ENCODE measurements around the gene CUBN. TPM values are rescaled to one million over a fixed set of nuclear protein-coding genes. Genes with fewer than 3 reads are reported as not detected.

The CUBN gene
- total RNA-seq, 1 experiment from 2014 or later, result 0.46 TPM

DNA sequence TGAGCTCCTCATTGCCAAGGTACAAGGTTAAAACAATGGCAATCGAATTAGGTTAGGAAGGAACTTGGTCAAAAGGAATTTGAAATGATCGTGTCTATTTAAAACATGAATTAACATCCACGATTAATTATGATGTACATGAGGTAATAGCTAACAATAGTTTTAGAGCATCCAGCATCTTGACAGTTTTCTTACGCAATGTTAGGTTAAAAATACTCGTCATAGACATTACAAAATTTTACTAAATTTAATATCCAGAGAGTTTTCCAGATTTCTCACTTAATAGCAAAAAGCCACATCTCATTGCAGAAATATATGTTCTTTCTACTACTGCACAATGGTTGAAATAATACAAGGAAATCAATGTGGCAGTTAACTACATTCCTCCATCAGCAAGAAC lies 22.6 kb downstream of the CUBN start (continued):
- TF ChIP-seq, protein P1, sequence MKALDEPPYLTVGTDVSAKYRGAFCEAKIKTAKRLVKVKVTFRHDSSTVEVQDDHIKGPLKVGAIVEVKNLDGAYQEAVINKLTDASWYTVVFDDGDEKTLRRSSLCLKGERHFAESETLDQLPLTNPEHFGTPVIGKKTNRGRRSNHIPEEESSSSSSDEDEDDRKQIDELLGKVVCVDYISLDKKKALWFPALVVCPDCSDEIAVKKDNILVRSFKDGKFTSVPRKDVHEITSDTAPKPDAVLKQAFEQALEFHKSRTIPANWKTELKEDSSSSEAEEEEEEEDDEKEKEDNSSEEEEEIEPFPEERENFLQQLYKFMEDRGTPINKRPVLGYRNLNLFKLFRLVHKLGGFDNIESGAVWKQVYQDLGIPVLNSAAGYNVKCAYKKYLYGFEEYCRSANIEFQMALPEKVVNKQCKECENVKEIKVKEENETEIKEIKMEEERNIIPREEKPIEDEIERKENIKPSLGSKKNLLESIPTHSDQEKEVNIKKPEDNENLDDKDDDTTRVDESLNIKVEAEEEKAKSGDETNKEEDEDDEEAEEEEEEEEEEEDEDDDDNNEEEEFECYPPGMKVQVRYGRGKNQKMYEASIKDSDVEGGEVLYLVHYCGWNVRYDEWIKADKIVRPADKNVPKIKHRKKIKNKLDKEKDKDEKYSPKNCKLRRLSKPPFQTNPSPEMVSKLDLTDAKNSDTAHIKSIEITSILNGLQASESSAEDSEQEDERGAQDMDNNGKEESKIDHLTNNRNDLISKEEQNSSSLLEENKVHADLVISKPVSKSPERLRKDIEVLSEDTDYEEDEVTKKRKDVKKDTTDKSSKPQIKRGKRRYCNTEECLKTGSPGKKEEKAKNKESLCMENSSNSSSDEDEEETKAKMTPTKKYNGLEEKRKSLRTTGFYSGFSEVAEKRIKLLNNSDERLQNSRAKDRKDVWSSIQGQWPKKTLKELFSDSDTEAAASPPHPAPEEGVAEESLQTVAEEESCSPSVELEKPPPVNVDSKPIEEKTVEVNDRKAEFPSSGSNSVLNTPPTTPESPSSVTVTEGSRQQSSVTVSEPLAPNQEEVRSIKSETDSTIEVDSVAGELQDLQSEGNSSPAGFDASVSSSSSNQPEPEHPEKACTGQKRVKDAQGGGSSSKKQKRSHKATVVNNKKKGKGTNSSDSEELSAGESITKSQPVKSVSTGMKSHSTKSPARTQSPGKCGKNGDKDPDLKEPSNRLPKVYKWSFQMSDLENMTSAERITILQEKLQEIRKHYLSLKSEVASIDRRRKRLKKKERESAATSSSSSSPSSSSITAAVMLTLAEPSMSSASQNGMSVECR (CRISPR knock-in tag; IDR thresholded peaks at IDR 0.05; ENCODE audit: borderline replicate concordance), result no peak
- TF ChIP-seq NFE2L1 (CRISPR knock-in tag; IDR thresholded peaks at IDR 0.05), result no peak
- TF ChIP-seq GTF2I (CRISPR knock-in tag; conservative IDR thresholded peaks at IDR 0.05), result no peak
- TF ChIP-seq, protein P2, sequence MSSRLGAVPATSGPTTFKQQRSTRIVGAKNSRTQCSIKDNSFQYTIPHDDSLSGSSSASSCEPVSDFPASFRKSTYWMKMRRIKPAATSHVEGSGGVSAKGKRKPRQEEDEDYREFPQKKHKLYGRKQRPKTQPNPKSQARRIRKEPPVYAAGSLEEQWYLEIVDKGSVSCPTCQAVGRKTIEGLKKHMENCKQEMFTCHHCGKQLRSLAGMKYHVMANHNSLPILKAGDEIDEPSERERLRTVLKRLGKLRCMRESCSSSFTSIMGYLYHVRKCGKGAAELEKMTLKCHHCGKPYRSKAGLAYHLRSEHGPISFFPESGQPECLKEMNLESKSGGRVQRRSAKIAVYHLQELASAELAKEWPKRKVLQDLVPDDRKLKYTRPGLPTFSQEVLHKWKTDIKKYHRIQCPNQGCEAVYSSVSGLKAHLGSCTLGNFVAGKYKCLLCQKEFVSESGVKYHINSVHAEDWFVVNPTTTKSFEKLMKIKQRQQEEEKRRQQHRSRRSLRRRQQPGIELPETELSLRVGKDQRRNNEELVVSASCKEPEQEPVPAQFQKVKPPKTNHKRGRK (CRISPR knock-in tag; IDR thresholded peaks at IDR 0.05; ENCODE audit: borderline replicate concordance), result no peak
- TF ChIP-seq, protein P3, sequence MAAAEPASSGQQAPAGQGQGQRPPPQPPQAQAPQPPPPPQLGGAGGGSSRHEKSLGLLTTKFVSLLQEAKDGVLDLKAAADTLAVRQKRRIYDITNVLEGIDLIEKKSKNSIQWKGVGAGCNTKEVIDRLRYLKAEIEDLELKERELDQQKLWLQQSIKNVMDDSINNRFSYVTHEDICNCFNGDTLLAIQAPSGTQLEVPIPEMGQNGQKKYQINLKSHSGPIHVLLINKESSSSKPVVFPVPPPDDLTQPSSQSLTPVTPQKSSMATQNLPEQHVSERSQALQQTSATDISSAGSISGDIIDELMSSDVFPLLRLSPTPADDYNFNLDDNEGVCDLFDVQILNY (CRISPR knock-in tag; IDR thresholded peaks at IDR 0.05), result no peak
- TF ChIP-seq, protein P4, sequence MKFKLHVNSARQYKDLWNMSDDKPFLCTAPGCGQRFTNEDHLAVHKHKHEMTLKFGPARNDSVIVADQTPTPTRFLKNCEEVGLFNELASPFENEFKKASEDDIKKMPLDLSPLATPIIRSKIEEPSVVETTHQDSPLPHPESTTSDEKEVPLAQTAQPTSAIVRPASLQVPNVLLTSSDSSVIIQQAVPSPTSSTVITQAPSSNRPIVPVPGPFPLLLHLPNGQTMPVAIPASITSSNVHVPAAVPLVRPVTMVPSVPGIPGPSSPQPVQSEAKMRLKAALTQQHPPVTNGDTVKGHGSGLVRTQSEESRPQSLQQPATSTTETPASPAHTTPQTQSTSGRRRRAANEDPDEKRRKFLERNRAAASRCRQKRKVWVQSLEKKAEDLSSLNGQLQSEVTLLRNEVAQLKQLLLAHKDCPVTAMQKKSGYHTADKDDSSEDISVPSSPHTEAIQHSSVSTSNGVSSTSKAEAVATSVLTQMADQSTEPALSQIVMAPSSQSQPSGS (CRISPR knock-in tag; IDR thresholded peaks at IDR 0.05; ENCODE audit: borderline replicate concordance, low read depth), result no peak
- no peak for TF ChIP-seq FOXP1 (CRISPR knock-in tag; IDR thresholded peaks at IDR 0.05; ENCODE audit: borderline replicate concordance)
- TF ChIP-seq, protein P5, sequence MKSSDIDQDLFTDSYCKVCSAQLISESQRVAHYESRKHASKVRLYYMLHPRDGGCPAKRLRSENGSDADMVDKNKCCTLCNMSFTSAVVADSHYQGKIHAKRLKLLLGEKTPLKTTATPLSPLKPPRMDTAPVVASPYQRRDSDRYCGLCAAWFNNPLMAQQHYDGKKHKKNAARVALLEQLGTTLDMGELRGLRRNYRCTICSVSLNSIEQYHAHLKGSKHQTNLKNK (CRISPR knock-in tag; IDR thresholded peaks at IDR 0.05), result no peak
- TF ChIP-seq FOXK1 (CRISPR knock-in tag; IDR thresholded peaks at IDR 0.05), result no peak

DNA sequence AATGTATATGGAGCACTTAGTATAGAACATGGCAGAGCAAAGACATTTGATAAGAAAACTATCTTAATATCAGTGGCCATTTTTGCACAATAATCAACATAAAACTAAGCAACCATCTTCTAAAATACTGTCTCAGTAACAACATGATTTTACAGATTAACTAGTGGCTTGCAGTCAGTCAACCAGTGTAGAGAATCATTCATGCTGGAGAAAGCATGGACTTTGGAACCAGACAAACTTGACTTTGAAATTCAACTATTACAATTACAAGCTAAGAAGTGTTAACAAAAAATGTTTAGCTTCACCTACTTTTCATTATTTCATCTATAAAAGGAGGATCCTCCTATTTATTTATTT lies 27.7 kb downstream of the CUBN start:
- POLR2A ChIA-PET, result no interaction called here
- H3K4me1 Mint-ChIP-seq, result no peaks in the 10 kb centered on the region
- ATAC-seq (no peak), DNase-seq (ENCODE audit: low spot score) (no peak)
- H3K27me3 Mint-ChIP-seq (ENCODE audit: low read depth), result no peaks in the 10 kb centered on the region
- no peak overlapping the region for H3K27ac Mint-ChIP-seq
- H3K9me3 Mint-ChIP-seq, result no peaks in the 10 kb centered on the region
- no peak overlapping the region for H3K4me3 Mint-ChIP-seq
- CTCF ChIA-PET, result no interaction called here
- H3K36me3 Mint-ChIP-seq, result no peaks in the 10 kb centered on the region
- TF ChIP-seq, protein P6, sequence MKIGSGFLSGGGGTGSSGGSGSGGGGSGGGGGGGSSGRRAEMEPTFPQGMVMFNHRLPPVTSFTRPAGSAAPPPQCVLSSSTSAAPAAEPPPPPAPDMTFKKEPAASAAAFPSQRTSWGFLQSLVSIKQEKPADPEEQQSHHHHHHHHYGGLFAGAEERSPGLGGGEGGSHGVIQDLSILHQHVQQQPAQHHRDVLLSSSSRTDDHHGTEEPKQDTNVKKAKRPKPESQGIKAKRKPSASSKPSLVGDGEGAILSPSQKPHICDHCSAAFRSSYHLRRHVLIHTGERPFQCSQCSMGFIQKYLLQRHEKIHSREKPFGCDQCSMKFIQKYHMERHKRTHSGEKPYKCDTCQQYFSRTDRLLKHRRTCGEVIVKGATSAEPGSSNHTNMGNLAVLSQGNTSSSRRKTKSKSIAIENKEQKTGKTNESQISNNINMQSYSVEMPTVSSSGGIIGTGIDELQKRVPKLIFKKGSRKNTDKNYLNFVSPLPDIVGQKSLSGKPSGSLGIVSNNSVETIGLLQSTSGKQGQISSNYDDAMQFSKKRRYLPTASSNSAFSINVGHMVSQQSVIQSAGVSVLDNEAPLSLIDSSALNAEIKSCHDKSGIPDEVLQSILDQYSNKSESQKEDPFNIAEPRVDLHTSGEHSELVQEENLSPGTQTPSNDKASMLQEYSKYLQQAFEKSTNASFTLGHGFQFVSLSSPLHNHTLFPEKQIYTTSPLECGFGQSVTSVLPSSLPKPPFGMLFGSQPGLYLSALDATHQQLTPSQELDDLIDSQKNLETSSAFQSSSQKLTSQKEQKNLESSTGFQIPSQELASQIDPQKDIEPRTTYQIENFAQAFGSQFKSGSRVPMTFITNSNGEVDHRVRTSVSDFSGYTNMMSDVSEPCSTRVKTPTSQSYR (CRISPR knock-in tag; IDR thresholded peaks at IDR 0.05), result no peak
- TF ChIP-seq GRHL2 (CRISPR knock-in tag; IDR thresholded peaks at IDR 0.05; ENCODE audit: insufficient replicate concordance, severe bottlenecking), result no peak
- TF ChIP-seq GABPB1 (CRISPR knock-in tag; IDR thresholded peaks at IDR 0.05), result no peak
- TF ChIP-seq, protein P7, sequence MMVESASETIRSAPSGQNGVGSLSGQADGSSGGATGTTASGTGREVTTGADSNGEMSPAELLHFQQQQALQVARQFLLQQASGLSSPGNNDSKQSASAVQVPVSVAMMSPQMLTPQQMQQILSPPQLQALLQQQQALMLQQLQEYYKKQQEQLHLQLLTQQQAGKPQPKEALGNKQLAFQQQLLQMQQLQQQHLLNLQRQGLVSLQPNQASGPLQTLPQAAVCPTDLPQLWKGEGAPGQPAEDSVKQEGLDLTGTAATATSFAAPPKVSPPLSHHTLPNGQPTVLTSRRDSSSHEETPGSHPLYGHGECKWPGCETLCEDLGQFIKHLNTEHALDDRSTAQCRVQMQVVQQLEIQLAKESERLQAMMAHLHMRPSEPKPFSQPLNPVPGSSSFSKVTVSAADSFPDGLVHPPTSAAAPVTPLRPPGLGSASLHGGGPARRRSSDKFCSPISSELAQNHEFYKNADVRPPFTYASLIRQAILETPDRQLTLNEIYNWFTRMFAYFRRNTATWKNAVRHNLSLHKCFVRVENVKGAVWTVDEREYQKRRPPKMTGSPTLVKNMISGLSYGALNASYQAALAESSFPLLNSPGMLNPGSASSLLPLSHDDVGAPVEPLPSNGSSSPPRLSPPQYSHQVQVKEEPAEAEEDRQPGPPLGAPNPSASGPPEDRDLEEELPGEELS (CRISPR knock-in tag; IDR thresholded peaks at IDR 0.05), result no peak
- no peak for TF ChIP-seq RELA (CRISPR knock-in tag; IDR thresholded peaks at IDR 0.05; ENCODE audit: borderline replicate concordance)
- no peak for TF ChIP-seq FOXP1 (CRISPR knock-in tag; IDR thresholded peaks at IDR 0.05; ENCODE audit: borderline replicate concordance)
- no peak for TF ChIP-seq NFE2L1 (CRISPR knock-in tag; IDR thresholded peaks at IDR 0.05)
- TF ChIP-seq, protein P8, sequence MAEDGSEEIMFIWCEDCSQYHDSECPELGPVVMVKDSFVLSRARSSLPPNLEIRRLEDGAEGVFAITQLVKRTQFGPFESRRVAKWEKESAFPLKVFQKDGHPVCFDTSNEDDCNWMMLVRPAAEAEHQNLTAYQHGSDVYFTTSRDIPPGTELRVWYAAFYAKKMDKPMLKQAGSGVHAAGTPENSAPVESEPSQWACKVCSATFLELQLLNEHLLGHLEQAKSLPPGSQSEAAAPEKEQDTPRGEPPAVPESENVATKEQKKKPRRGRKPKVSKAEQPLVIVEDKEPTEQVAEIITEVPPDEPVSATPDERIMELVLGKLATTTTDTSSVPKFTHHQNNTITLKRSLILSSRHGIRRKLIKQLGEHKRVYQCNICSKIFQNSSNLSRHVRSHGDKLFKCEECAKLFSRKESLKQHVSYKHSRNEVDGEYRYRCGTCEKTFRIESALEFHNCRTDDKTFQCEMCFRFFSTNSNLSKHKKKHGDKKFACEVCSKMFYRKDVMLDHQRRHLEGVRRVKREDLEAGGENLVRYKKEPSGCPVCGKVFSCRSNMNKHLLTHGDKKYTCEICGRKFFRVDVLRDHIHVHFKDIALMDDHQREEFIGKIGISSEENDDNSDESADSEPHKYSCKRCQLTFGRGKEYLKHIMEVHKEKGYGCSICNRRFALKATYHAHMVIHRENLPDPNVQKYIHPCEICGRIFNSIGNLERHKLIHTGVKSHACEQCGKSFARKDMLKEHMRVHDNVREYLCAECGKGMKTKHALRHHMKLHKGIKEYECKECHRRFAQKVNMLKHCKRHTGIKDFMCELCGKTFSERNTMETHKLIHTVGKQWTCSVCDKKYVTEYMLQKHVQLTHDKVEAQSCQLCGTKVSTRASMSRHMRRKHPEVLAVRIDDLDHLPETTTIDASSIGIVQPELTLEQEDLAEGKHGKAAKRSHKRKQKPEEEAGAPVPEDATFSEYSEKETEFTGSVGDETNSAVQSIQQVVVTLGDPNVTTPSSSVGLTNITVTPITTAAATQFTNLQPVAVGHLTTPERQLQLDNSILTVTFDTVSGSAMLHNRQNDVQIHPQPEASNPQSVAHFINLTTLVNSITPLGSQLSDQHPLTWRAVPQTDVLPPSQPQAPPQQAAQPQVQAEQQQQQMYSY (CRISPR knock-in tag; IDR thresholded peaks at IDR 0.05), result no peak
- no peak for TF ChIP-seq ZBTB21 (CRISPR knock-in tag; IDR thresholded peaks at IDR 0.05; ENCODE audit: borderline replicate concordance)
- TF ChIP-seq, protein P9, sequence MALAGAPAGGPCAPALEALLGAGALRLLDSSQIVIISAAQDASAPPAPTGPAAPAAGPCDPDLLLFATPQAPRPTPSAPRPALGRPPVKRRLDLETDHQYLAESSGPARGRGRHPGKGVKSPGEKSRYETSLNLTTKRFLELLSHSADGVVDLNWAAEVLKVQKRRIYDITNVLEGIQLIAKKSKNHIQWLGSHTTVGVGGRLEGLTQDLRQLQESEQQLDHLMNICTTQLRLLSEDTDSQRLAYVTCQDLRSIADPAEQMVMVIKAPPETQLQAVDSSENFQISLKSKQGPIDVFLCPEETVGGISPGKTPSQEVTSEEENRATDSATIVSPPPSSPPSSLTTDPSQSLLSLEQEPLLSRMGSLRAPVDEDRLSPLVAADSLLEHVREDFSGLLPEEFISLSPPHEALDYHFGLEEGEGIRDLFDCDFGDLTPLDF (CRISPR knock-in tag; IDR thresholded peaks at IDR 0.05), result no peak

Data from WTC11 (cell line).